ENCODE results near the gene CUL9. TPM values are rescaled to one million over a fixed set of nuclear protein-coding genes. Genes with fewer than 3 reads are reported as not detected.
A peak's percentile ranks its signal among the peaks of the same experiment; 100 is the strongest.

Gene CUL9
- total RNA-seq, 2 donors from 2014 or later = 73.9 to 78.0 TPM

DNA sequence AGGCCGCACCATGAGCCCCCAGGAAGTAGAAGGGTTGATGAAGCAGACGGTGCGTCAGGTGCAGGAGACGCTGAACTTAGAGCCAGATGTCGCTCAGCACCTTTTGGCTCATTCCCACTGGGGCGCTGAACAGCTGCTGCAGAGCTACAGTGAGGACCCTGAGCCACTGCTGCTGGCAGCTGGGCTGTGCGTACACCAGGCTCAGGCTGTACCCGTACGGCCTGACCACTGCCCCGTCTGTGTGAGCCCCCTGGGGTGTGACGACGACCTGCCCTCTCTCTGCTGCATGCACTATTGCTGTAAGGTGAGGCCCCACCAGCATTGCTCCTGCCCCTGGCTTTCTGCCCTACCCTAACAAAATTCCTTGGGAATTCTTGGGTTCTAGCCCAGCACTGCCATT lies 34.2 kb downstream of the CUL9 start:
- H3K27ac Mint-ChIP-seq = no peak overlapping the region
- H3K9me3 ChIP-seq (ENCODE audit: control insufficient read depth, low read length, poor library complexity, severe bottlenecking) = no peaks in the 10 kb centered on the region
- no peak for ATAC-seq

DNA sequence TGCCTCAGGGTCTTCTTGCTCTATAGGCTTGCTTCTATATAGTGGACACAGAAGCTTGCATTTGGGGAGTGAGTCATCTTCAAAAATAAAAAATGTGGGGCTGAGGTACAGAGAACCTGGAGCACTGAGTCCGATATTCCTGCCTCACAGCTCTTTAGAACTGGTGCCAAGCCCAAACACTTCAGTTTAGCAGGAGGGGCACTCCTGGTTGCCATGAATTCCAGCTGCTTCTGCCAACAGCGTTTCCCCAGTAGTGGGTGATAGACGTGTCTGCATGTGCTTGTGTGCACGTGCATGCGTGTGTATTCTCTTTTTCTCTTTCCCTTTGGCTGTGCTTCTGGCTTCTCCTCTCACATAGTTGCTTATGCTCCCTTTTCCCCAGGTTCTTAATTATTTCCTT lies 35.4 kb downstream of the CUL9 start:
- no peaks in the 10 kb centered on the region for H3K27me3 Mint-ChIP-seq
- H3K9me3 ChIP-seq (ENCODE audit: control insufficient read depth, low read length, poor library complexity, severe bottlenecking) = no peaks in the 10 kb centered on the region
- DNase-seq (no peak), ATAC-seq (no peak)
- no peak overlapping the region for H3K4me3 Mint-ChIP-seq
- peaks cover 15% of the 10 kb centered on the region for H3K4me1 Mint-ChIP-seq
- H3K27ac Mint-ChIP-seq = peak overlapping the region; percentile 47
- peaks cover 10% of the 10 kb centered on the region for H3K36me3 Mint-ChIP-seq (ENCODE audit: low read depth)

More for the DNA sequence above, 34.2 kb downstream of the CUL9 start:
- Mint-ChIP-seq H3K36me3 (ENCODE audit: low read depth) (peaks cover 10% of the 10 kb centered on the region), H3K4me1 (peaks cover 11% of the 10 kb centered on the region), H3K27me3 (no peaks in the 10 kb centered on the region), H3K4me3 (no peak overlapping the region)
- no peak for DNase-seq

DNA sequence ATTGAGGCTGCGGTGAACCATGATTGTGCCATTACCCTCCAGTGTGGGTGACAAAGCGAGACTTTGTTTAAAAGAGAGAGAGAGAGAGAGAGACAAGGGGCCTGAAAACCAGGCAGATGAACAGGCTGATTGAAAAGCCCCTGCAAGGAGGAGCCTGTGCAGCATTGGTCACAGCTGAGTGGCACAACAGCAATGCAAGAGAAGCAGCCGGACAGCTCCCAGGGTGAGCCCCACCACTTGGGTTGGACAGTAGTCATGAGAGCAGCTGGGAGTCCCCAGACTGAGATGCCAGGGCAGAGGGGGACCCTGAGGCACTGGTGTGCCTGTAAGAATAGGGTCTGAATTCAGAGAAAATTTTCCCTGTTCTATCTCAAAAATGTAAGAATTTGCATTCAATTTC lies 37.1 kb downstream of the CUL9 start:
- no peak for ATAC-seq
- no peak for DNase-seq
- Mint-ChIP-seq H3K27me3 (no peaks in the 10 kb centered on the region), H3K4me3 (no peak overlapping the region), H3K4me1 (peaks cover 22% of the 10 kb centered on the region), H3K36me3 (ENCODE audit: low read depth) (peaks cover 12% of the 10 kb centered on the region), H3K27ac (peak overlapping the region; percentile 89)
- H3K9me3 ChIP-seq (ENCODE audit: control insufficient read depth, low read length, poor library complexity, severe bottlenecking) = no peaks in the 10 kb centered on the region

DNA sequence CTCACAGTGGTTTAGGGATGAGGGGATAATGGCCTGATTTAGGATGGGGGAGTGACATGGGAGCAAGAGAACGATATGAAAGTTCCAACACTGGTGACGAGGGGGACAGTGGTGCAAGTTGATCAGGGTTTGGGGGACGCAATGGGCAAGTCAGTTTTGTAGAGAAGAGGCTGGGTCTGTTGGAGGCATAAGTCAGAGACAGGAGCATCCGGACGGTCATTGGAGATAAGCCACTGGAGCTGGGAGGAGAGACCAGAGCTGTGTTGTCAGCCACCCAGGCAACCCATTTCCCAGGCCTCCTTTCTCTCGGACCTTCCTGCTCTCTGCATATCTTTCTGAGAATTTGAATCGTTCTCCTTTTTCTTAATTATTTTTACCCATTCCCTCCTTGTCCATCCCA lies 37.8 kb downstream of the CUL9 start:
- no peak for ATAC-seq

DNA sequence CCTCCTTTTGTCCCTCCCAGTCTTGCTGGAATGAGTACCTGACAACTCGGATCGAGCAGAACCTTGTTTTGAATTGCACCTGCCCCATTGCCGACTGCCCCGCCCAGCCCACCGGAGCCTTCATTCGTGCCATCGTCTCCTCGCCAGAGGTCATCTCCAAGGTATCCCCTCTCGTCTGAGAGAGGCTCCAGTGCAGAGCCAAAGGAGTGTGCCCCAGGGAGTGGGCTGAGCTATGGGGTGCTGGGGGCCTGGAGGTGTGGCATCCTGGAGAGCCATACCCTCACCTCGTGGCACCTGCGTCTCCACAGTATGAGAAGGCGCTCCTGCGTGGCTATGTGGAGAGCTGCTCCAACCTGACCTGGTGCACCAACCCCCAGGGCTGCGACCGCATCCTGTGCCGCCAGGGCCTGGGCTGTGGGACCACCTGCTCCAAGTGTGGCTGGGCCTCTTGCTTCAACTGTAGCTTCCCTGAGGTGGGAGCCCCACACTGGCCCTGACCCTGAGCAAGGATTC lies 38.5 kb downstream of the CUL9 start:
- ATAC-seq (no peak), DNase-seq (no peak)
- Mint-ChIP-seq H3K36me3 (ENCODE audit: low read depth) (peaks cover 9% of the 10 kb centered on the region), H3K27ac (peak overlapping the region; percentile 99), H3K4me1 (peaks cover 29% of the 10 kb centered on the region), H3K27me3 (no peaks in the 10 kb centered on the region), H3K4me3 (no peak overlapping the region)
- H3K9me3 ChIP-seq (ENCODE audit: control insufficient read depth, low read length, poor library complexity, severe bottlenecking) = no peaks in the 10 kb centered on the region

More for the DNA sequence above, 37.8 kb downstream of the CUL9 start:
- no peaks in the 10 kb centered on the region for H3K27me3 Mint-ChIP-seq
- H3K27ac Mint-ChIP-seq = peak overlapping the region; percentile 99
- no peak for DNase-seq
- peaks cover 27% of the 10 kb centered on the region for H3K4me1 Mint-ChIP-seq
- no peaks in the 10 kb centered on the region for H3K9me3 ChIP-seq (ENCODE audit: control insufficient read depth, low read length, poor library complexity, severe bottlenecking)
- H3K36me3 Mint-ChIP-seq (ENCODE audit: low read depth) = peaks cover 12% of the 10 kb centered on the region
- no peak overlapping the region for H3K4me3 Mint-ChIP-seq

DNA sequence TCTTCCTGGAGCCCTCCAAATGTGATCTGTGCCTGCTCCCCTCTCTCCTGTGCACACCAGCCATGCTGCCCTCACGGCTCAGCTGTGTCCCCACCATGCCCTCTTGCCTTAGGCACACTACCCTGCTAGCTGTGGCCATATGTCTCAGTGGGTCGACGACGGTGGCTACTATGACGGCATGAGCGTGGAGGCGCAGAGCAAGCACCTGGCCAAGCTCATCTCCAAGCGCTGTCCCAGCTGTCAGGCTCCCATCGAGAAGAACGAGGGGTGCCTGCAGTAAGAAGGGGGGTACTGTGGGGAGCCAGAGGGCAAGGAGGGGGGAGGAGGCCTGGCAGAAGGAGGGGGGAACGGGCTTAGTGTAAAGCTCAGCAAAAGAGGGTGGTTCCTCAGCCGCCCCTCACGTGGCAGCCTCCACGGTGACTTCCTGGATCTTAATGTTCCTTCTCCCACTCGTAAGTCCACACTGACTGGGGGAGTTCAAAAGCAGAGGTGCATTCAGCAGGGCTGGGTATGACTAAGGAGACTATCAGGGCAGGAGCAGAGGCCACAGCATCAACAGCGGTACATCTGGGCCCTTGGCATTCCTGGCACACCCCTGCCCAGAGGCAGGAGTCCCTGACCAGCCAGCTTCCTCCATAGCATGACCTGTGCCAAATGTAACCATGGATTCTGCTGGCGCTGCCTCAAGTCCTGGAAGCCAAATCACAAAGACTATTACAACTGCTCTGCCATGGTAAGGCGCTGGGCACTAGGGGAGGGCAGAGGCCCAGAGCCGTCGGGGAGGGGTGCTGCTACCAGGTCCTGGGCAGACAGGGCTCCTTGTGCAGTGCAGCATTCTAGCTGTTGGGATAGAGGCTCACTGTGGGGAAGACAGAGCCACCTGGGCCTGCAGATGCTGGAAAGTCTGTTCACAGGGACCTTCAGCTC lies 39.3 kb downstream of the CUL9 start:
- H3K9me3 ChIP-seq (ENCODE audit: control insufficient read depth, low read length, poor library complexity, severe bottlenecking) = no peaks in the 10 kb centered on the region
- Mint-ChIP-seq H3K36me3 (ENCODE audit: low read depth) (peaks cover 9% of the 10 kb centered on the region), H3K4me3 (peak overlapping the region; percentile 45), H3K4me1 (peaks cover 30% of the 10 kb centered on the region), H3K27me3 (no peaks in the 10 kb centered on the region), H3K27ac (peak overlapping the region; percentile 99)
- DNase-seq (no peak), ATAC-seq (no peak)

DNA sequence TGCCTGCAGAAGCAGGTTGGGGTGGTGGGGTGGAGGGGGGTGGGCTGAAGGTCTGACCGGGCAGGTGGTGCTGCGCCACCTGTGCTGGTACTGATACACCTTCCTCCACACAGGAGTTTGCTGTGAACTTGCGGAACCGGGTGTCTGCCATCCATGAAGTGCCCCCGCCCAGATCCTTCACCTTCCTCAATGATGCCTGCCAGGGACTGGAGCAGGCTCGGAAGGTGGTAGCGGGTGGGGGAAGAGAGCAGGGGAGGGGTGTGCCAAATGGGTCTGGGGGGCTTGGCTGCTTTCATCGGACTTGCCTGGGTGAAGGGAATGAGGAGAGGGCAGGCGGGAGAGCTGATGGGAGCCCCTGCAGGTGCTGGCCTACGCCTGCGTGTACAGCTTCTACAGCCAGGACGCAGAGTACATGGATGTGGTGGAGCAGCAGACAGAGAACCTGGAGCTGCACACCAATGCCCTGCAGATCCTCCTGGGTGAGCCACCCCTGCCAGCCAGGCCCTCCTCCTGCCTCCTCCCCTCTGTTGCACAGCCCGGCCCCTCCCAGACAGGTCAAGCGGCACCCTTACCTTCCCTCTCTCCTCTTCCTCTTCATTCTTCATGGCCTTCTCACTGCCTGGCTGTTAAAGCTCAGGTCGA lies 40.5 kb downstream of the CUL9 start:
- no peaks in the 10 kb centered on the region for H3K27me3 Mint-ChIP-seq
- peaks cover 7% of the 10 kb centered on the region for H3K36me3 Mint-ChIP-seq (ENCODE audit: low read depth)
- peak overlapping the region; percentile 80 for H3K4me3 Mint-ChIP-seq
- H3K4me1 Mint-ChIP-seq = peaks cover 30% of the 10 kb centered on the region
- DNase-seq = no peak
- no peak for ATAC-seq
- H3K9me3 ChIP-seq (ENCODE audit: control insufficient read depth, low read length, poor library complexity, severe bottlenecking) = no peaks in the 10 kb centered on the region
- H3K27ac Mint-ChIP-seq = peak overlapping the region; percentile 99

DNA sequence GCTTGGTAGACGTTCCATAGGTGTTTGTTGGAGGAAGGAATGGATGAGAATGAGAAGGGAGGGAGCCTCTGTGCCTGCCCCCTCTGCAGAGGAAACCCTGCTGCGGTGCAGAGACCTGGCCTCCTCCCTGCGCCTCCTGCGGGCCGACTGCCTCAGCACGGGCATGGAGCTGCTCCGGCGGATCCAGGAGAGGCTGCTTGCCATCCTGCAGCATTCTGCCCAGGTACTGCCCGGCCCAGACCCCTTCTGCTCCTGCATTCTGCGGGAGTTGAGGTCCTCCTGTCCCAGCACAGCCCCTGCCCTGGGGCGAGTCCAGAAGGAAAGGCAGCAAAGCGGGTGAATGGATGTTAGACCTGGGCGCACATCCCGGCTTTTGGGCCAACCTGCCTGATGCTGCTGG lies 41.2 kb downstream of the CUL9 start:
- H3K36me3 Mint-ChIP-seq (ENCODE audit: low read depth) = peaks cover 5% of the 10 kb centered on the region
- ATAC-seq (no peak), DNase-seq (no peak)
- peak overlapping the region; percentile 99 for H3K27ac Mint-ChIP-seq
- H3K4me3 Mint-ChIP-seq = peak overlapping the region; percentile 80
- no peaks in the 10 kb centered on the region for H3K27me3 Mint-ChIP-seq
- no peaks in the 10 kb centered on the region for H3K9me3 ChIP-seq (ENCODE audit: control insufficient read depth, low read length, poor library complexity, severe bottlenecking)
- peaks cover 32% of the 10 kb centered on the region for H3K4me1 Mint-ChIP-seq

DNA sequence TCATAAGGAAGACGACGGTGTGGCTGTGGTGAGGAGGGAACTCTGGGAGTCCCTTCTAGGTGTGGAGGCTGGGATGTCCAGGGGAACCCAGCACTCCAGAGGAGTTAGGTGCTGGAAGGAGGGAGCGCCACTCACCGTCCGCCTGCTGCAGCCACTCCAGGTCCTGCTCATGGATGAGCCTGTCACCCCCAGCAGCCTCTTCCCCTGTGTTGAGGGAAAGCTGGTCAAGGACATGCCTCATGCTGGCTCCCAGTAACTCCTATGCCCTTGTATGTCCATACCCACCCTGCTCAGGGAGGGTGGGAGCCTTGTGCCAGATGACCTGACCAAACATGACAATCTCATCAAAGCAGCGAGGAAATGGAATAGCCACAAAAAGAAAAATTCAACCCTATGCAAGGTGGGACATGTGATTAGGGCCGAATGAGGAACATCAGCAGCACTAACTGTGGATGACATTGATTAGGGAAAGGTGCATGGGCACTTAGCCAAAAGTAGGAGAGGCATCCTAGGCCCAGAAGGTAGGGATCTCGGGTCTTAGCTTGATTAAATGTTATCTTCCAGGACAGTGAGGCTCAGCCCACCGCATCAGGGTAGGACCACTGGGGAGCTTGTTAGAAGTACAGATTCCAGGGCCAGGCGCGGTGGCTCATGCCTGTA lies 44.3 kb downstream of the CUL9 start:
- H3K4me3 Mint-ChIP-seq = peak overlapping the region; percentile 33
- no peak for DNase-seq

DNA sequence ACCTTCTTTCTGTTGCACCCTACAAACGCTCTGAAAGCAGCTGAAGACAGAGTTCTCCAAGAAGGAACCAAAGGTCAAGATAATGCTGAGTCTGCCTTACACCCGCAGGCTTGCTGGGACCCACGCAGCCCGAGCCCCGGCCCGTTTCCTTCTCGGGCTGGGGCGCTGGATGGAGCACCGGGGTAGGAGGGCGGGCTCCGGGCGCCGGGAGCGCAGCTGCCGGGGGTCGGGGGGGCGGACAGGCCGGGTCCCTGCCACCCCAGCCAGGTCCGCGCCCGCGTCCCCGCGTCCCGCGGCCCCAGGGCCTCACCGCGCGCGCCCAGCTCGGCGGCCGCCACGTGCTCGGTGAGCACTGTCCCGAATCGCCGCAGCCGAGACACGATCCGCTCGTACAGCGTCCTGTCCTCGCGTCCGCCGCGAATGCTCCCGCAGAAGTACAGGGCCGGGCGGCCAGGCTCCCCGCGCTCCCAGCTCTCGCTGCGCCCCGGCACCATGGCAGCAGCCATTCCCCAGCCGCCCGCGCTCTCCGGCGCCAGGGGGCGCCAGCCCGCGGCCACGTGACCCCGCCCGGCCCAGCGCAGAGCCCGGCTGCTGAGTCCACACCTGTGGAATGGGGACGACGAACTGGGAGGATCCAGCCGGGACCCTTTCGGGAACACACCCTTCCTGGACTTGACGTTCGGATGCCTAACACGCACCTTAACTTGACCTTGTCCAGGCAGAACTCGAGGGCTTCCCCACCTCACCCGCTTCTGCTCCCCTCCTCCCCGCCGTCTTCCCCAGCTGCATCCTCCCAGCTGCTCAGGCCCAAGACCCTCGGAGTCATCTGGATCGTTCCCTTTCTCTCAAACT lies 47.2 kb downstream of the CUL9 start, which contains the start of gene DNPH1:
TSS of gene DNPH1 (minus strand) at position 531 of the 852 bp plus-strand sequence. CDS start at position 506, 25 bp downstream.
- Mint-ChIP-seq H3K4me3 (peak within 1 kb of the TSS; percentile 94), H3K36me3 (ENCODE audit: low read depth) (no peaks in the 10 kb centered on the region)
- peak; percentile 73 to 85 (median 77) for DNase-seq

More for the DNA sequence above, 44.3 kb downstream of the CUL9 start:
- H3K9me3 ChIP-seq (ENCODE audit: control insufficient read depth, low read length, poor library complexity, severe bottlenecking) = no peaks in the 10 kb centered on the region
- Mint-ChIP-seq H3K36me3 (ENCODE audit: low read depth) (peaks cover 2% of the 10 kb centered on the region), H3K27me3 (no peaks in the 10 kb centered on the region), H3K27ac (peak overlapping the region; percentile 99), H3K4me1 (peaks cover 35% of the 10 kb centered on the region)
- ATAC-seq = no peak

DNA sequence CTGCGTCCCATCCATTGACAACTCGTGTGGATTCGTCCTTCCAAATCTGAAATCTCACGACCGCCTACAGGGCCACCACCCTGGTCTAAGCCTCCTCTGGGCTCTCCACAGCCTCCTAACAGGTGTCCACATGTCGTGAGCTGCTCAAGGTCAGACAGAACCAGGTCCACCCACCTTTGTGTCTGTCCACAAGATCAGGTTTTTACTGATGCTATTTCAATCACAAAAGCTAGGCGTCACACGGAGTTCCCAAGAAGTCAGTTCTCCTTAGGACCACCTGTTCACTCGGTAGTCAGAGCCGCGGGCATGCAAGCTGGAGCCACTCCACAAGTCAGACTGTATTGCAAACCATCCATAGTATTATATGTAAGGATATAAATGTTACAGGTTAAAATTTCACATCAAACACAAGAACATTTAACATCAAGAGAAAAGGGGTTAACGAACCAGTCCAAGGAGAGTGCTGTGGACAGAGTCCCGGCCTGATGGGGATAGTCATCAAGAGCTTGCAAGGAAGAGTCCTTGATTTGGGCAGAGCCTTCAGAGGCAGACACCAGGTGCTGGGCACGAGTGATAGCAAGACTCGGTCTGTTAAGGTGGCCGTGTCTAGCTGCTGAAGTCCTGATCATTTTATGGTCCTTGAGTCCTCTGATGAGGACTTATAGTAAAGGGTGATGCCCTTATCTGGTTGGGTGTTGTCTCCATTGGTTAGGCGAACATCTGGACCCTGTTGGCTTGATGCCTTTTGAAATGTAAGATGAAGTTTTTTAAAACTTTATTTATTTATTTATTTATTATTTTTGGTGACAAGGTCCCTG lies 48.0 kb downstream of the CUL9 start:
- no peaks in the 10 kb centered on the region for H3K9me3 ChIP-seq (ENCODE audit: control insufficient read depth, low read length, poor library complexity, severe bottlenecking)
- peak overlapping the region; percentile 89 for H3K27ac Mint-ChIP-seq
- H3K36me3 Mint-ChIP-seq (ENCODE audit: low read depth) = no peaks in the 10 kb centered on the region
- DNase-seq = no peak
- peaks cover 9% of the 10 kb centered on the region for H3K27me3 Mint-ChIP-seq
- peaks cover 18% of the 10 kb centered on the region for H3K4me1 Mint-ChIP-seq
- no peak for ATAC-seq
- H3K4me3 Mint-ChIP-seq = peak overlapping the region; percentile 94

More for the DNA sequence above, 47.2 kb downstream of the CUL9 start, which contains the start of gene DNPH1:
- peak within 1 kb of the TSS; percentile 99 for H3K27ac Mint-ChIP-seq
- H3K4me1 Mint-ChIP-seq = peaks cover 21% of the 10 kb centered on the region
- peak; percentile 75 for ATAC-seq
- H3K9me3 ChIP-seq (ENCODE audit: control insufficient read depth, low read length, poor library complexity, severe bottlenecking) = no peaks in the 10 kb centered on the region
- H3K27me3 Mint-ChIP-seq = peaks cover 9% of the 10 kb centered on the region
